Suprapubic skin (tissue), 3 donors: ENCODE data around the gene NANS.

ENCODE experiments used
- CTCF ChIP-seq, 2 donors: fragments of 200-600 bp in 1 of 2; fragments of 450-650 bp in 1 of 2; sonication (generic) in 1 of 2; IDR thresholded peaks; one replicate each; pipeline ENCODE4 v1.5.1; 2016 to 2019; ENCODE audit warnings: antibody characterized with exemption in 2 of 2, mild to moderate bottlenecking in 1 of 2, moderate library complexity in 1 of 2
- EP300 ChIP-seq: sonication (generic); formaldehyde crosslinking; IDR thresholded peaks from one replicate; pipeline ENCODE4 v1.6.1; 2017; ENCODE audit warnings: antibody characterized with exemption

- TF ChIP-seq EP300 (no peak), CTCF (IDR thresholded peaks at IDR 0.05) (no peak)
Measured at GRCh38 chr9:98108531-98109031, 52.0 kb downstream of the NANS start.
